ENCODE results near the gene PROKR2. TPM values are rescaled to one million over a fixed set of nuclear protein-coding genes. Genes with fewer than 3 reads are reported as not detected.

Gene PROKR2
- total RNA-seq, 1 donor from 2014 or later = not detected

- Mint-ChIP-seq H3K27ac (ENCODE audit: unreplicated experiment) (no peak overlapping the region), H3K9me3 (ENCODE audit: low read depth) (peaks cover 26% of the 10 kb centered on the region), H3K36me3 (ENCODE audit: low read depth) (no peaks in the 10 kb centered on the region), H3K27me3 (ENCODE audit: low read depth) (peaks cover 52% of the 10 kb centered on the region), H3K4me1 (ENCODE audit: low read depth) (no peaks in the 10 kb centered on the region), H3K4me3 (ENCODE audit: unreplicated experiment) (no peak overlapping the region)
- no peak for DNase-seq (ENCODE audit: low spot score)
- TF ChIP-seq CTCF (IDR thresholded peaks at IDR 0.05) = no peak
These were observed 2.8 kb downstream of the PROKR2 start for GRCh38 chr20:5313916-5314315.

GRCh38 chr20:5312518-5312917 is 4.2 kb downstream of the PROKR2 start:
- no peak for DNase-seq (ENCODE audit: low spot score)
- Mint-ChIP-seq H3K9me3 (ENCODE audit: low read depth) (peaks cover 36% of the 10 kb centered on the region), H3K4me1 (ENCODE audit: low read depth) (no peaks in the 10 kb centered on the region), H3K4me3 (ENCODE audit: unreplicated experiment) (no peak overlapping the region), H3K27me3 (ENCODE audit: low read depth) (peaks cover 38% of the 10 kb centered on the region), H3K27ac (ENCODE audit: unreplicated experiment) (no peak overlapping the region), H3K36me3 (ENCODE audit: low read depth) (peaks cover 3% of the 10 kb centered on the region)
- TF ChIP-seq CTCF (IDR thresholded peaks at IDR 0.05) = no peak

GRCh38 chr20:5309971-5310370 is 6.8 kb downstream of the PROKR2 start:
- no peak for TF ChIP-seq CTCF (IDR thresholded peaks at IDR 0.05)
- Mint-ChIP-seq H3K9me3 (ENCODE audit: low read depth) (peaks cover 46% of the 10 kb centered on the region), H3K4me1 (ENCODE audit: low read depth) (no peaks in the 10 kb centered on the region), H3K4me3 (ENCODE audit: unreplicated experiment) (no peak overlapping the region), H3K36me3 (ENCODE audit: low read depth) (peaks cover 3% of the 10 kb centered on the region), H3K27me3 (ENCODE audit: low read depth) (peaks cover 17% of the 10 kb centered on the region), H3K27ac (ENCODE audit: unreplicated experiment) (no peak overlapping the region)
- no peak for DNase-seq (ENCODE audit: low spot score)

GRCh38 chr20:5298811-5299210 is 17.9 kb downstream of the PROKR2 start:
- Mint-ChIP-seq H3K36me3 (ENCODE audit: low read depth) (no peaks in the 10 kb centered on the region), H3K27ac (ENCODE audit: unreplicated experiment) (no peak overlapping the region), H3K9me3 (ENCODE audit: low read depth) (peaks cover 3% of the 10 kb centered on the region), H3K4me3 (ENCODE audit: unreplicated experiment) (no peak overlapping the region), H3K27me3 (ENCODE audit: low read depth) (peaks cover 15% of the 10 kb centered on the region), H3K4me1 (ENCODE audit: low read depth) (no peaks in the 10 kb centered on the region)
- DNase-seq (ENCODE audit: low spot score) = no peak
- TF ChIP-seq CTCF (IDR thresholded peaks at IDR 0.05) = no peak

- H3K4me1 Mint-ChIP-seq (ENCODE audit: low read depth) = no peaks in the 10 kb centered on the region
- DNase-seq (ENCODE audit: low spot score) = no peak
- no peak overlapping the region for H3K4me3 Mint-ChIP-seq (ENCODE audit: unreplicated experiment)
- H3K27ac Mint-ChIP-seq (ENCODE audit: unreplicated experiment) = no peak overlapping the region
- TF ChIP-seq CTCF (IDR thresholded peaks at IDR 0.05) = no peak
- H3K27me3 Mint-ChIP-seq (ENCODE audit: low read depth) = peaks cover 22% of the 10 kb centered on the region
- no peaks in the 10 kb centered on the region for H3K36me3 Mint-ChIP-seq (ENCODE audit: low read depth)
- H3K9me3 Mint-ChIP-seq (ENCODE audit: low read depth) = peaks cover 3% of the 10 kb centered on the region
These were observed 19.3 kb downstream of the PROKR2 start for GRCh38 chr20:5297280-5298004.
